NCI-H1048 (cell line): Measurements from ENCODE around the gene GPC2.
A peak's percentile ranks its signal among the peaks of the same experiment; 100 is the strongest.
"Not testable (repeated sequence)": the region's sequence is repeated elsewhere in the genome, so short reads cannot be mapped to it uniquely, and the experiment has no call there.

Experiments
- DNase-seq: peaks from one replicate; lab custom pipeline; 2025; lab: John Stamatoyannopoulos, UW

Gene GPC2

GRCh38 chr7:100152404-100152803 lies 24.8 kb downstream of the GPC2 start:
- no peak for DNase-seq

DNA sequence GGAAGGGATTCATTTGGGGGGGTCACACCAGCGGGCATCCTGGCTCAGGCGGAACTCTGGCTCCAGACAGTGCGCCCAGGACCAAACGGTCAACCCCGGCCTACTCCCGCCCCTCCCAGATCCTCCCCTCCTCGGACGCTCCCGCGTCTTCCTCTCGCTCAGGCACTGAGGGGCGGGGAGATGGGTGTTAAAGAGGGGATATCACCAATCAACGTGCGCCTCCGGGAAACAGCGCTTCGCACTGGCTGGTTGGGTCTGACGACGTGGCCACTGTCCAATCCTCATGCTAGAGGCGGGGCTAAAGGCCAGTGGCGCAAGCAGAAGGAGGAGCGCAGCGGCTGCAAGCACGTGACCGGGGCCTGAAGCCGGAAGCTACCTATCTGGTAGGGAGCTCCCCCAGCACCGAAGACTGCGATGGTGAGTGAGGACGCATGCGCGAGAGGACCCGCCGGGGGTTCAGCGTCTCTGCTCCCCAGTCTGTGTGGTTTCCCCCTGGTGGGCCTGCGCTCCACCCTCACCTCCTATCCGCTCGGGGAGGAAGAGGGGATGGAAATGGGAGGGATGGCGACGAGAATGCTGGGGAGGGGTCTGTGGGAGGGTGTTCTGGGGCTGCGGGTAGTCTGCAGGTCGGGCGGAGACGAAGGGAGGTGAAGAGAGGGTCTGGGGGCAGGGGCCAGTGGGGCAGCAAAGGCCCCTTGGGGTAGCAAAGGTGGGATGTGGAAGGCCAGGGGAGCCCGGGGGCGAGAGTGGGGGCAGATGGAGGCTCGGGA lies 28.4 kb downstream of the GPC2 start, which contains the start of gene LAMTOR4:
LAMTOR4 (plus strand) TSS at position 360 of the 770 bp plus-strand sequence; CDS start at position 415, 55 bp downstream.
- peak; percentile 97 for DNase-seq

DNA sequence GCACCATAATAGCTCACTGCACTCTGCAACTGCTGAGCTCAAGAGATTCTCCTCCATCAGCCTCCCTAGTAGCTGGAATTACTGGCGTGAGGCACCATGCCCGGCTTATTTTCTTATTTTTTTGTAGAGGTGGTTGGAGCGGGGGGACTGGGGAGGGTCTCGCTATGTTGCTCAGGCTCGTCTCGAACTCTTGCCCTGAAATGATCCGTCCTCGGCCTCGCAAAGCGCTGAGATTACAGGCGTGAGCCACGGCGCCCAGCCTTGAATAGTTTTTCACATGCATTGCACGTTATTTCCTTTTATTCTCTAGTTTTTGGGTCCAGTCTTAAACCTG lies 29.0 kb downstream of the GPC2 start:
- no peak for DNase-seq

DNA sequence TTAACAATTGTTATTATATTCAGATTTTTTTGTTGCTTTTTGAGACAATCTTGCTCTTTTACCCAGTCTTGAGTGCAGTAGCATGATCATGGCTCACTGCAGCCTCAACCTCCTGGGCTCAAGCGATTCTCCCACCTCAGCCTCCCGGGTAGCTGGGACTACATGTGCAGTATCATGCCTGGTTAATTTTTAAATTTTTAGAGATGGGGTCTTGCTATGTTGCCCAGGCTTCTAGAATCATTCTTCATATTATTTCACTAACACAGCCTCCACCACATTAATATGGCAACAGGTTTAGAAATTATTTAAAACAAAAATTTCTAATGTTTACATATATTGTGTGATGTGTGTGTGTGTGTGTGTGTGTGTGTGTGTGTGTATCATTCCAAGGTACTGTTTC lies 29.9 kb downstream of the GPC2 start:
- no peak for DNase-seq

- DNase-seq = not testable (repeated sequence)
These were observed 30.8 kb downstream of the GPC2 start for GRCh38 chr7:100146350-100146749.

GRCh38 chr7:100142461-100142860 lies 34.7 kb downstream of the GPC2 start:
- DNase-seq = no peak

DNA sequence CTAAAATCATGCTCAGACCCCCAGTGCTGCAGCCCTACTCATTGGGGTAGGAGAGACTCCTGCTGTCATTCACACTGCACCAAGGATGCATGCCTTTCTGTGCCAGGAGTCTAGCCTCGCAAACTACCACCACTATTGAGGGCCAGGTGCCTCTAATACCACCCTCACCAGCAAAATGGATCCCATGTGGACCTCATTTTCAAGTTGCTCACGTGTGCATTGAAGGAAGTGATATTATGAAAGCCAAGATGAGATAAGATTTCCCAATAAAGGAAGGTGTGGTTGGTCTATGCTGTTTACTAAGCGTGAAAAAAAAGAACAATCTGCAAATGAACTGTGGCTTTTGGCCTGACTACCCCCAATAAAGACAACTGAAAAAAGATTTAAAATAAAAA lies 35.6 kb downstream of the GPC2 start:
- no peak for DNase-seq

- no peak for DNase-seq
These were observed 39.1 kb downstream of the GPC2 start for GRCh38 chr7:100137851-100138760.

GRCh38 chr7:100132697-100133151 lies 44.5 kb downstream of the GPC2 start:
- no peak for DNase-seq

GRCh38 chr7:100132126-100132525 lies 45.1 kb downstream of the GPC2 start:
- no peak for DNase-seq

GRCh38 chr7:100130608-100131453 lies 46.4 kb downstream of the GPC2 start:
- peak; percentile 20 for DNase-seq

GRCh38 chr7:100130220-100130607 lies 47.0 kb downstream of the GPC2 start:
- not testable (repeated sequence) for DNase-seq

- no peak for DNase-seq
These were observed 48.6 kb downstream of the GPC2 start for GRCh38 chr7:100128637-100128963.

GRCh38 chr7:100127866-100128636 lies 49.1 kb downstream of the GPC2 start:
- DNase-seq = no peak

DNA sequence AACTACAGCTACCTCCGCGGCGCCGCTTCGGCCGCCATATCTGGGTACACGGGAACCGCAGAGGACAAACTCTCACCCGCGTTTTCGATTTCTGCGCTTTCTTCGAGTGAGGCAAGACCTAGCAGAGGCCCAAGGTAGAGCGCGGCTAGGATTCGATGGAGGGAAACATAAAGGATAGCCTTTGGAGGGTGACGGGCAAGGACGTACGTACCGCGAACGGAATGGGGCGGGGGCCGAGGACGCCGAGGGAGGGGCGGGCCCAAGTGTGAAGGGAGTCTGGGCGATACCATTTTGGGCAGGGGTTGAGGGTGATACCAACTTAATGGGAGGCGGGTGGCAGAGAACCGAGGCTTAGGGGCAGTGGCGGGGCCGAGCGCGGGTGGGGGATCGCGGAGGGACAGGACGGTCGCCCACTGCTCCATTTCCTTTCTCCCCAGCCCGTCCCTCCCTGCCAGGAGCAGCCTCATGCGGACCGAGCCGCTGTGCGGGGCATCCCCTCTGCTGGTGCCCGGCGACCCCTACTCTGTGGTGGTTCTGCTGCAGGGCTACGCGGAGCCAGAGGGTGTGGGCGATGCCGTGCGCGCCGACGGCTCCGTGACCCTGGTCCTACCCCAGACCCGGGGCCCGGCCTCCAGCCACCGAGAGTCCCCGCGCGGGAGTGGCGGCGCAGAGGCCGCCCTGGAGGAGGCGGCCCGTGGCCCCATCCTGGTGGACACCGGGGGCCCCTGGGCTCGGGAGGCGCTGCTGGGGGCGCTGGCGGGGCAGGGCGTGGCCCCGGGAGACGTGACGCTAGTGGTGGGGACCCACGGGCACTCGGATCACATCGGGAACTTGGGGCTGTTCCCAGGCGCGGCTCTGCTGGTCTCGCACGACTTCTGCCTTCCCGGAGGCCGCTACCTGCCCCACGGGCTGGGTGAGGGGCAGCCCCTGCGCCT lies 50.0 kb downstream of the GPC2 start, which contains the start of gene MBLAC1:
MBLAC1 (plus strand) TSS at position 37 of the 935 bp plus-strand sequence; CDS start at position 466, 429 bp downstream.
- DNase-seq = peak; percentile 80

DNA sequence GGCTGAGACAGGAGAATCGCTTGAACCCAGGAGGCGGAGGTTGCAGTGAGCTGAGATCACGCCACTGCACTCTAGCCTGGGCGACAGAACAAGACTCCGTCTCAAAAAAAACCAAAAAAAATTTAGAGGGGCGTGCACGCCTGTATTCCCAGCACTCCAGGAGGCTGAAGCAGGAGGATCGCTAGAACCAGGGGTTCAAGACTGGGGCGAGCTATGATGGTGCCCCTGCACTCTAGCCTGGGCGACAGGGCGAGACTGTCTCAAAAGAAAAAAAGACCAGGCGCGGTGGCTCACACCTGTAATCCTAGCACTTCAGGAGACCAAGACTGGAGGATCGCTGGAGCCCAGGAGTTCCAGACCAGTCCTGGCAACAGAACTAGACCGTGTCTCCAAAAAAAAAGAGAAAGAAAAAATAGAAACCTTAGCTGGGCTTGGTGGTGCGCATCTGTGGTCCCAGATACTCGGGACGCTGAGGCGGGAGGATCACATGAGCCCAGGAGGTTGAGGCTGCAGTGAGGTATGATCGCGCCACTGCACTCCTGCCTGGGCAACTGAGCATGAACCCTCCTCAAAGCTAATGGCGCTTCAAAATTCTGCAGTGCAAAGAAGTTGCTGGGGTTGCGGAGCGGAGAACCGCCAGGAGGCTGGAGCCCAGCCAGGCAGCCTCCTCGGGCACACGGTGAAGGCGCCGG lies 50.8 kb downstream of the GPC2 start:
- no peak for DNase-seq

DNA sequence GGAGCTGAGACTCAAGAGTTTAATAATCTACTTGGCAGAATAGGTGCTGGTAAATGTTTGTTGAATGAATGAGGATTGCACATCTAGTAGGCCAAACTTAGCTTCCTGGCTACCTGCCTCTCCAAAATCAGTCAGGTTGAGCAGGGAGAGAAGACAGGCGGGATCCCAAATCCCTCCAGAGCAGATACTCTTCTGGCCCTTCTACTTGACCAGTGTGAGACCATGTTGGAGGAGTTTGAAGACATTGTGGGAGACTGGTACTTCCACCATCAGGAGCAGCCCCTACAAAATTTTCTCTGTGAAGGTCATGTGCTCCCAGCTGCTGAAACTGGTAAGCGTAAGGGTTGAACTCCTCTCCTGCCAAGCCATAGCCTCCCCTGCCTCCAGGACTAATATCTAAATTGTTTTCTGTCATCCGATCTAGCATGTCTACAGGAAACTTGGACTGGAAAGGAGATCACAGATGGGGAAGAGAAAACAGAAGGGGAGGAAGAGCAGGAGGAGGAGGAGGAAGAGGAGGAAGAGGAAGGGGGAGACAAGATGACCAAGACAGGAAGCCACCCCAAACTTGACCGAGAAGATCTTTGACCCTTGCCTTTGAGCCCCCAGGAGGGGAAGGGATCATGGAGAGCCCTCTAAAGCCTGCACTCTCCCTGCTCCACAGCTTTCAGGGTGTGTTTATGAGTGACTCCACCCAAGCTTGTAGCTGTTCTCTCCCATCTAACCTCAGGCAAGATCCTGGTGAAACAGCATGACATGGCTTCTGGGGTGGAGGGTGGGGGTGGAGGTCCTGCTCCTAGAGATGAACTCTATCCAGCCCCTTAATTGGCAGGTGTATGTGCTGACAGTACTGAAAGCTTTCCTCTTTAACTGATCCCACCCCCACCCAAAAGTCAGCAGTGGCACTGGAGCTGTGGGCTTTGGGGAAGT lies 52.6 kb downstream of the GPC2 start:
- no peak for DNase-seq

- DNase-seq = no peak
These were observed 54.6 kb downstream of the GPC2 start for GRCh38 chr7:100122568-100122967.
